ENCODE data around the gene GAS5.
"Not testable (repeated sequence)": the region's sequence is repeated elsewhere in the genome, so short reads cannot be mapped to it uniquely, and the experiment has no call there.

Gene GAS5

GRCh38 chr1:173867753-173868265, at the start of gene GAS5:
TSS of gene GAS5 (minus strand) at chr1:173867989.
- in situ Hi-C loops (cut with MboI; ENCODE audit: low sequenced_read_pairs): no loop called here

GRCh38 chr1:173917149-173917548, 49.4 kb upstream of the GAS5 start, which contains the start of gene SERPINC1:
TSS of gene SERPINC1 (minus strand) at chr1:173917327. CDS start at chr1:173917259, 68 bp downstream.
- in situ Hi-C loops (cut with MboI; ENCODE audit: low sequenced_read_pairs): no loop called here

GRCh38 chr1:173916667-173917066, 48.9 kb upstream of the GAS5 start:
- in situ Hi-C loops (cut with MboI; ENCODE audit: low sequenced_read_pairs): no loop called here

GRCh38 chr1:173915596-173915995, 47.8 kb upstream of the GAS5 start:
- in situ Hi-C loops (cut with MboI; ENCODE audit: low sequenced_read_pairs): no loop called here

GRCh38 chr1:173914366-173914871, 46.6 kb upstream of the GAS5 start:
- in situ Hi-C loops (cut with MboI; ENCODE audit: low sequenced_read_pairs): no loop called here

- in situ Hi-C loops (cut with MboI; ENCODE audit: low sequenced_read_pairs): no loop called here
Measured at GRCh38 chr1:173913111-173913510, 45.3 kb upstream of the GAS5 start.

- in situ Hi-C loops (cut with MboI; ENCODE audit: low sequenced_read_pairs): no loop called here
Measured at GRCh38 chr1:173903827-173904531, 36.2 kb upstream of the GAS5 start.

- in situ Hi-C loops (cut with MboI; ENCODE audit: low sequenced_read_pairs): no loop called here
Measured at GRCh38 chr1:173900992-173901391, 33.2 kb upstream of the GAS5 start.

GRCh38 chr1:173900427-173900826, 32.6 kb upstream of the GAS5 start:
- in situ Hi-C loops (cut with MboI; ENCODE audit: low sequenced_read_pairs): no loop called here

- in situ Hi-C loops (cut with MboI; ENCODE audit: low sequenced_read_pairs): no loop called here
Measured at GRCh38 chr1:173894189-173894588, 26.4 kb upstream of the GAS5 start.

GRCh38 chr1:173893611-173894010, 25.8 kb upstream of the GAS5 start:
- in situ Hi-C loops (cut with MboI; ENCODE audit: low sequenced_read_pairs): no loop called here

- in situ Hi-C loops (cut with MboI; ENCODE audit: low sequenced_read_pairs): no loop called here
Measured at GRCh38 chr1:173889885-173890284, 22.1 kb upstream of the GAS5 start.

- in situ Hi-C loops (cut with MboI; ENCODE audit: low sequenced_read_pairs): no loop called here
Measured at GRCh38 chr1:173888749-173889148, 21.0 kb upstream of the GAS5 start.

- in situ Hi-C loops (cut with MboI; ENCODE audit: low sequenced_read_pairs): no loop called here
Measured at GRCh38 chr1:173887627-173888026, 19.8 kb upstream of the GAS5 start.

GRCh38 chr1:173886746-173887611, 19.2 kb upstream of the GAS5 start:
- in situ Hi-C loops (cut with MboI; ENCODE audit: low sequenced_read_pairs): no loop called here

GRCh38 chr1:173884701-173885100, 16.9 kb upstream of the GAS5 start:
- in situ Hi-C loops (cut with MboI; ENCODE audit: low sequenced_read_pairs): no loop called here

GRCh38 chr1:173881117-173881516, 13.3 kb upstream of the GAS5 start:
- in situ Hi-C loops (cut with MboI; ENCODE audit: low sequenced_read_pairs): not testable (repeated sequence)

GRCh38 chr1:173878251-173878650, 10.5 kb upstream of the GAS5 start:
- in situ Hi-C loops (cut with MboI; ENCODE audit: low sequenced_read_pairs): no loop called here

- in situ Hi-C loops (cut with MboI; ENCODE audit: low sequenced_read_pairs): no loop called here
Measured at GRCh38 chr1:173876732-173877131, 8.9 kb upstream of the GAS5 start.

GRCh38 chr1:173871500-173871899, 3.7 kb upstream of the GAS5 start:
- in situ Hi-C loops (cut with MboI; ENCODE audit: low sequenced_read_pairs): no loop called here

- in situ Hi-C loops (cut with MboI; ENCODE audit: low sequenced_read_pairs): no loop called here
Measured at GRCh38 chr1:173871091-173871490, 3.3 kb upstream of the GAS5 start.

Data from HL-60/S4 treated with phorbol 12-myristate 13-acetate at 8.2 ng/mL for 4 days and 3 days (cell line).